ENCODE measurements around the gene ALPG. TPM values are rescaled to one million over a fixed set of nuclear protein-coding genes. Genes with fewer than 3 reads are reported as not detected.
"Not testable (repeated sequence)": the region's sequence is repeated elsewhere in the genome, so short reads cannot be mapped to it uniquely, and the experiment has no call there.

The ALPG gene
- total RNA-seq, 1 donor from 2014 or later: not detected

DNA sequence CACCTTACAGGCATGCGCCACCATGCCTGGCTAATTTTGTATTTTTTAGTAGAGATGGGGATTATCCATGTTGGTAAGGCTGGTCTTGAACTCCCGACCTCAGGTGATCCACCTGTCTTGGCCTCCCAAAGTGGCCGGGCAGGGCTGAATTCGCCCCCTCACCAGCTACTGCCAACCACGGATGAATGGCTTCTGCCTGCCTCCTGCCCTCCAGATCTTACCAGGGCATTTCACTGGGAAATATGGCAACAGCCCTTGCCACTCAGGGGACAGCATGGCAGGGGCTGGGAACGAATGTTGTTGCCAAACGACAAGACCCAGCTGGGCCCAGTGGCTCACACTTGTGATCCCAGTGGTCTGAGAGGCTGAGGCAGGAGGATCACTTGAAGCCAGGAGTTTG, 29.9 kb upstream of the ALPG start:
- intact Hi-C loops (cut with micrococcal nuclease): no loop called here

DNA sequence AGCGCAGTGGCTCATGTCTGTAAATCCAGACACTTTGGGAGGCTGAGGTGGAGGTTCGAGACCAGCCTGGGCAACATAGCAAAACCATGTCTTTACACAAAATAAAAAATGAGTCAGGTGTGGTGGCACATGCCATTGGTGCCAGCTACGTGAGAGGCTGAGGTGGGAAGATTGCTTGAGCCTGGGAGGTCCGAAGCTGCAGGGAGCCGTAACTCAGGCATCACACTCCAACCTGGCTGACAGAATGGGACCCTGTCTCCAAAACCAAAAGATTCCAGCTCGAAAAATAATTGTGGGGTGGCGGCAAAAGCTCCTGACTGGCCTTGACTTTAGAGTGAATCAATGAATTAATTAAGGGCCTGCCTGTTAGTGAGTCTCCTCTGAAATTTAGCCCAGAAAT, 29.3 kb upstream of the ALPG start:
- intact Hi-C loops (cut with micrococcal nuclease): no loop called here

DNA sequence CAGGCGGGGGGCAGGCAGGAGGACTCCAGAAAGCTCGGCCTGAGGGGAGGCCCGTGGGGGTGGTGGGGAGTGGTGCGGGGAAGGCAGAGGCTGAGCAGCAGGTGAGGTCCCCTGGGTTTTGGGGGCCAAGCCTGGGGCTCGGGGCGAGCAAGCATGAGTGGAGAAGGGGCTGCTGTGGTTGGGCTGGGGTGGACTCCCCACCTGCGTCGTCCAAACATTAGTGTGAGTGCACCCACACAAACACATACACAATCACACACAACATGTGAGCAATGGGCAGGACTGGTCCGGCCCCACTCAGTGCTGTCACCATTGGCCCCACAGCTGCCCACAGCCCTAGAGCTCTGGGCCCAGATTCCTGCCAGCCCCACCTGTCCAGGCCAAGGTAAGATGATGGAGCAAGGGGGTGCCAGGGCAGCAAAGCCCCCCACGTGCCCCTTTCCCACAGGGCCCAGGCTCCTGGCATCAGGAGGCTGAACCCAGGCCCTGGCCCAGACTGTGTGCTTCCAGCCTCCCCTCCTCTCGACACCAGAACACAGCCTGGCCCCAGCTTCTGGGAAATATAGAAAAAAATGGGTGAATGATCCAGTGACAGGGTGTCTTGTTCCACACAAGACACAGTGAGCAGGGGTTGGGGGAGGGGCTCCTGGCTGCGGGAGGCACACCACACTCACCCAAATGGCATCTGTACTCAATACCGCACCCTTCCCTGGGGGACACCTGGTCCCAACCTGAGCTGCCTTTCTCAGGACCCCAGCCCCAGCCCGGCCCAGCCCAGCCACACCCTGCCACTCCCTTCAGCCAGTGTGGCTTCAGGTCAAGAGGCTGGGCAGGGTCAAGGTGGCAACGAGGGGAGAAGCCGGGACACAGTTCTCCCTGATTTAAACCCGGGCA, 28.6 kb upstream of the ALPG start:
- intact Hi-C loops (cut with micrococcal nuclease): no loop called here

DNA sequence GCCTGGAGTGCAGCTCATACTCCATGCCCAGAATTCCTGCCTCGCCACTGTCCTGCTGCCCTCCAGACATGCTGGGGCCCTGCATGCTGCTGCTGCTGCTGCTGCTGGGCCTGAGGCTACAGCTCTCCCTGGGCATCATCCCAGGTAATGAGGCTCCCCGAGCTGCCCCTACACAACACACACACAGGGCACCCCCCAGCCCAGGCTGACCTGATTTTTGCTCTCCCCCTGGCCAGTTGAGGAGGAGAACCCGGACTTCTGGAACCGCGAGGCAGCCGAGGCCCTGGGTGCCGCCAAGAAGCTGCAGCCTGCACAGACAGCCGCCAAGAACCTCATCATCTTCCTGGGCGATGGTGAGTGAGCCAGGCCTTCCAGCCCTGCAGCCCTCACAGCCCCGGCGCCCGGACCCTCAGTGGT, 27.9 kb upstream of the ALPG start, which contains the start of gene ALPP:
ALPP (plus strand) TSS at position 17 of the 417 bp plus-strand sequence; CDS start at position 69, 52 bp downstream.
- intact Hi-C loops (cut with micrococcal nuclease): not testable (repeated sequence)

DNA sequence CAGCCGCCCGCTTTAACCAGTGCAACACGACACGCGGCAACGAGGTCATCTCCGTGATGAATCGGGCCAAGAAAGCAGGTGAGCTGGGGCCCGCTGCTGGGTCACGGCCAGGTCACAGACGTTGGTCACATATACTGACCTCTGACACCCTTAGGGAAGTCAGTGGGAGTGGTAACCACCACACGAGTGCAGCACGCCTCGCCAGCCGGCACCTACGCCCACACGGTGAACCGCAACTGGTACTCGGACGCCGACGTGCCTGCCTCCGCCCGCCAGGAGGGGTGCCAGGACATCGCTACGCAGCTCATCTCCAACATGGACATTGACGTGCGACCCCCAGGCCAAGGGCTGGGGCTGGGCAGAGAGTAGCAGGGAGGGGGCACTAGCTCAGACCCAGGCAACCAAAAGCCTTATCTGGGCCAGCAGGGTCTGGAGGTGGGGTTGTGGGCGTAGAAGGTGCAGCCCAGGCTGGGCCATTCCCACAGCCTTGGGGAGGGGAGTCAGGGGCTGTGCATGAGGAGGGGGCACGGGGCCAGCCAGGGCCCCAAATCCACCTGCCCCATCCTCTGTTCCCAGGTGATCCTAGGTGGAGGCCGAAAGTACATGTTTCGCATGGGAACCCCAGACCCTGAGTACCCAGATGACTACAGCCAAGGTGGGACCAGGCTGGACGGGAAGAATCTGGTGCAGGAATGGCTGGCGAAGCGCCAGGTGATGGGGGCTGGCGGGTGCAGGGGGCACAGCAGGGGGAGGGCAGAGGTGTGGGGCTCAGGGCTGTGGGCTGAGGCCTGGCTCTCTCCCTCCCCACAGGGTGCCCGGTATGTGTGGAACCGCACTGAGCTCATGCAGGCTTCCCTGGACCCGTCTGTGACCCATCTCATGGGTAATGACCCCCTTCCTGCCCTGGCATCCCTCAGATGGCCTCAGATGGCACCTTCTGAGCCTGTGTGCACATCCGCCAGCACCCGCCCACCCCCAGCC, 26.7 kb upstream of the ALPG start:
- intact Hi-C loops (cut with micrococcal nuclease): not testable (repeated sequence)

DNA sequence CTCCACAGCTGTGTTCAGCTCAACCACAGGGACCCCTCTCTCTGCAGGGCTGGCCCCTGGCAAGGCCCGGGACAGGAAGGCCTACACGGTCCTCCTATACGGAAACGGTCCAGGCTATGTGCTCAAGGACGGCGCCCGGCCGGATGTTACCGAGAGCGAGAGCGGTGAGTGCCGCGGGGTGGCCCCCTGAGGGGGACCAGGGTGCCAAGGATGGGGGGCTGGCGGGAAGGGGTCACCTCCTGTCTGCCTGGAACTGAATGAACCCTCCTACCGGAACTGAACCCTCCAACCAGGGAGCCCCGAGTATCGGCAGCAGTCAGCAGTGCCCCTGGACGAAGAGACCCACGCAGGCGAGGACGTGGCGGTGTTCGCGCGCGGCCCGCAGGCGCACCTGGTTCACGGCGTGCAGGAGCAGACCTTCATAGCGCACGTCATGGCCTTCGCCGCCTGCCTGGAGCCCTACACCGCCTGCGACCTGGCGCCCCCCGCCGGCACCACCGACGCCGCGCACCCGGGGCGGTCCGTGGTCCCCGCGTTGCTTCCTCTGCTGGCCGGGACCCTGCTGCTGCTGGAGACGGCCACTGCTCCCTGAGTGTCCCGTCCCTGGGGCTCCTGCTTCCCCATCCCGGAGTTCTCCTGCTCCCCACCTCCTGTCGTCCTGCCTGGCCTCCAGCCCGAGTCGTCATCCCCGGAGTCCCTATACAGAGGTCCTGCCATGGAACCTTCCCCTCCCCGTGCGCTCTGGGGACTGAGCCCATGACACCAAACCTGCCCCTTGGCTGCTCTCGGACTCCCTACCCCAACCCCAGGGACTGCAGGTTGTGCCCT, 25.2 kb upstream of the ALPG start:
- intact Hi-C loops (cut with micrococcal nuclease): not testable (repeated sequence)

DNA sequence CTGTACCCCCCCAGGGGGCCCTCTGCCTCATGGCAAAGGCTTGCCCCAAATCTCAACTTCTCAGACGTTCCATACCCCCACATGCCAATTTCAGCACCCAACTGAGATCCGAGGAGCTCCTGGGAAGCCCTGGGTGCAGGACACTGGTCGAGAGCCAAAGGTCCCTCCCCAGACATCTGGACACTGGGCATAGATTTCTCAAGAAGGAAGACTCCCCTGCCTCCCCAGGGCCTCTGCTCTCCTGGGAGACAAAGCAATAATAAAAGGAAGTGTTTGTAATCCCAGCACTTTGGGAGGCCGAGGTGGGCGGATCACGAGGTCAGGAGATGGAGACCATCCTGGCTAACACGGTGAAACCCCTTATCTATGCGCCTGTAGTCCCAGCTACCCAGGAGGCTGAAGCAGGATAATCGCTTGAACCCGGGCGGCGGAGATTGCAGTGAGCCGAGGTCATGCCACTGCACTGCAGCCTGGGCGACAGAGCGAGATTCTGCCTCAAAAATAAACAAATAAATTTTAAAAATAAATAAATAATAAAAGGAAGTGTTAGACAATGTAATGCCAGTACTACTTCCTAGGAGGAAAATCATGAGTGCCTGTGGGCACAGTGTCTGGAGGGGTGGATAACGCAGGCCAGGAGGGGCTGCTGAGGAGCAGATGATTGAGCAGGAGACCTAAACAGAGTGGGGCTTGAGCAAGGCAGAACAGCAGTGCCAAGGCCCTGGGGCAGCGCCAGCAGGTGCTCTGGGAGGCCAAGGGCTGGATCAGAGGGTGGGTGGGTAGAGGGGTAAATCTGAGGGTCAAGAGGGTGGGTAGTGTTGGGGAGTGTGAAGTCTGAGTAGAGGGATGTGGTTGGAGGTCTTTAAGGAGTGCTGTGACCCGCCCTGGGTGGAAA, 24.1 kb upstream of the ALPG start:
- intact Hi-C loops (cut with micrococcal nuclease): no loop called here

DNA sequence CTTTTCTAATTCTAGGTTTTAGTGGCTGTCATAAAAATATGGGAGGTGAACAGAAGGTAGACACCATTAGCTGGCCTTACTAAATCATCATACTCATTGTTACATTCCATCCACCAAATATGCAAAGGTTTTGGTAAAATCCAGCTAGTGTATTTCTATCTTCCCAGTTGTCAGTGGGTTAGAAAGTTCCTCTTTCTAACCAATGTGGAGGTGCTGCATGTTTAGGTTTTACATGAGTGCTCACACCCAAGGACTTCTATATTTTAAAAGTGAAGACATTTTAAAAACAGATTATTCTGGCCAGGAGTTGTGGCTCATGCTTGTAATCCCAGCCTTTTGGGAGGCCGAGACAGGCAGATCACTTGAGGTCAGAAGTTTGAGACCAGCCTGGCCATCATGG, 22.2 kb upstream of the ALPG start:
- intact Hi-C loops (cut with micrococcal nuclease): no loop called here

DNA sequence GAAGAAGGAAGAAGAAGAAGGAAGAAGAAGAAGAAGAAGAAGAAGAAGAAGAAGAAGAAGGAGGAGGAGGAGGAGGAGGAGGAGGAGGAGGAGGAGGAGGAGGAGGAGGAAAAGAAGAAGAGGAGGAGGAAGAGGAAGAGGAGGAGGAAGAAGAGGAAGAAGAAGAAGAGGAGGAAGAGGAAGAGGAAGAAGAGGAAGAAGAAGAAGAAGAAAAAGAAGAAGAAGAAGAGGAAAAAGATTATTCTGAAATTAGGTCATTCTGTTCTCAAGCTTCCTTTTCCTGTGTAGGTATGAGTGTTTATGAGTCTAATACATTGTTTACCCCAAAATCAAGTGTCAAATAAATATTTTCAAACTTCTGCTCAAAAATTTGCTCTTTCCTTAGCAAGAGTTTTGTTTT, 21.6 kb upstream of the ALPG start:
- intact Hi-C loops (cut with micrococcal nuclease): not testable (repeated sequence)

DNA sequence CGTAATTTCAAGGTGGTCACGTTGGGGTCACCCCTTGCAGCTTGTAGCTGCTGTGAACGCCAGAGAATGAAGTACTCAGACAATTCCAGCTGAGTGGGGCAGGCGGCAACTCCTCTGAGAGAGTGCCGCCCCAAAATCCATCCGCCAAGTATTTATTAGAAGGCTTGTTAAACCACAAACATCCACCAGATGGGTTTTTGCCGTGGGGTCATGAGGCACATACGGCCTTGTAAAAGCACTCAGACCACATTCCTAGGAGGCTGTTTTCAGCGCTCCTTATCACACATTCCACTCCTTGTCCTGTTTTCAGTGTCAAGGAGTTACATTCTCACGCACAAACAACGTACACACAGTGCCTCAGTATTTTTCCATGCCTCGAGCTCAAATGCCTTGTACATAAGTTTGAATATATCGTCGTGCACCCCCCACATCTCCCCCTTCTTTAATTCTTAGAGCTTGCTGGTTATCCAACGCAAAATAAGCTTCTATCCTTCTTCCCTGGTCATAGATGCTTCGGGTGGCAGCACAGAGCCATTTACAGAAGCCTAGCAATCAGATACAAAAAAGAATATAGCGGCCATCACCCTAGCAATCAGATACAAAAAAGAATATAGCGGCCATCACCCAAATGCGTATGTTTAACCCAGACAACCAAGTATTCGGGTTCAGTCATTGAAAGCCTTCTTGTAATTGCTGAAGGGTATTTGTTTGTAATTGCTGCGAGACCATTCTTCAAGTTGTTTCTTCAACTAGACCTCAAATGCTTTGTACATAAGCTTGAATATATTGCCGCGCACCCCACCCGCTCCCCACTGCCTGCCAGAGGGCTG, 20.8 kb upstream of the ALPG start:
- intact Hi-C loops (cut with micrococcal nuclease): no loop called here

DNA sequence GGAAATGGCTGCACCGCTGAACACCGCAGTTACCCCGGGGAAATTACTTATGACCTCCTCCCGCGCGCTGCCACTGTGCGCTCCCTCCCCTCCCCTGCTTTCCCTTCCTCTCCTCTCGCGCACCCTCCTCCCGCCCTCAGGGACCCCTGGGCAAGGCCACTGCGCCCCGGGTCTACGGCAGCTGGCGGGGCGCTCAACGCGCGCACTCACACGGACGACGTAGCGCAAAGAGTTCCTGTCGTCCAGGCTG, 20.2 kb upstream of the ALPG start:
- intact Hi-C loops (cut with micrococcal nuclease): no loop called here

DNA sequence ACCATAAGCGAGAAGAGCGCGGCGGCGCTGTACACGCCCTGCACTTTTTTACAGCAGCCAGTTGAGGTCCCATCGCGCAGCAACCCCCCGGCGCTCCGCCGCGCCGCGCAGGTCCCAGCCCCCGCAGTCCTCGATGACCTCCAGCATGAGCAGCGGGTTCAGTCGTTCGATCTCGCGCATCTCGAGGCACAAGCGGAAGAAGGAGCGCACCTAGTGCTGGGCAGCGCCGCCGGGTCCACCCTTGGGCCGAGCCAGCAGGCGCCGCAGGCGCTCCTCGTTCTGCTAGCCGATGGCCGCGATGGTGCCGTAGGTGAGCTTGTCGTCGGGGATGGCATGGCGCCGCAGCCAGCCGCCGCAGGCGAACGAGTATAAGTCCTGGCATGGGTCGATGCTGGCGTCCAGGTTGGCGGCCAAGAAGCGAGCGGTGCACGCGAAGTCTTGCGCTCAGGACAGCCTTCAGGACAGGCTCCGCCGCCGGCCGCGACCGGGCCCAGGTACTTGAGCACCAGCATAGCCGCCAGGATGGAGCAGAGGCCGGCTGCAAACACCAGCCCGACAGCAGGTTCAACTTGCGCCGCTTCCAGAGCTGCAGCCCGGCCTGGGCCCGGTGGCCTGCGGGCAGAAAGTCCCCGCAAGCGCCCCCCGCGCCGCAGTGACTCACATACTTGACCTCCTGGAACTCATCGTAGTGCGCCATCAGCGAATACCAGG, 19.7 kb upstream of the ALPG start:
- intact Hi-C loops (cut with micrococcal nuclease): no loop called here

DNA sequence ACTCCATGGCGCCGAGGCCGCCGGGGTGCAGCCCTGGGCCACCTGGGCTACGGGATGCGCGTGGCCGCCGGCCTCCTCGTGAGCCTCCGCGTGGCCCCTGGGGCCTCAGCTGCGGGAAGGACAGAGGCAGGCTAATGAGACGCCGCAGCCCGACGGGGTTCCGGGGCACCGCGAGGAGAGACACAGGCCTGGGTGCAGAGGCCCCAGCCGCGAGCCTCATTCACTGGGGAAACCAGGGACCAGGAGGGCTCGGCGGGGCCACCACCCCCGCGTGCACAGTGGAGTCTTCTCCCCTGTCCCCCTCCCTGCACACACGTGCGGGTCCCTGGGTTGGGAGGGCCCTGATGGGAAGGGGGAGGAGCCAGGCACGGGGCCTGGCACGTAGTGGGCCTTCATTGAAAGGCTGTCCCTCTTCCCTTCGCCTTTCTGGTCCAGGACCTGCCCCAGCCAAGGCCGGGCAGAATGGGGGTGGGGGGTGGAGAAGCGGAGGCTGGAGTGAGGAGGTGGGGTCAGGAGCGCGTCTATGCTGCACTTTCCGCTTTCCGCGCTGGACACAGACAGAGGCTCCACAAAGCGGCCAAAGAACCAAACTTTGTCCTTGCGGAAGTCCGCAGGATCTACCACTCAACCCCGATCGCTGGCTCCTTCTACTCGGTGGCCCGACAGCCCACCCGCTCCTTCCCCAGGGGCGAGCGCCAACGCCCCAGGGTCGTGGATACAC, 19.0 kb upstream of the ALPG start:
- intact Hi-C loops (cut with micrococcal nuclease): no loop called here

DNA sequence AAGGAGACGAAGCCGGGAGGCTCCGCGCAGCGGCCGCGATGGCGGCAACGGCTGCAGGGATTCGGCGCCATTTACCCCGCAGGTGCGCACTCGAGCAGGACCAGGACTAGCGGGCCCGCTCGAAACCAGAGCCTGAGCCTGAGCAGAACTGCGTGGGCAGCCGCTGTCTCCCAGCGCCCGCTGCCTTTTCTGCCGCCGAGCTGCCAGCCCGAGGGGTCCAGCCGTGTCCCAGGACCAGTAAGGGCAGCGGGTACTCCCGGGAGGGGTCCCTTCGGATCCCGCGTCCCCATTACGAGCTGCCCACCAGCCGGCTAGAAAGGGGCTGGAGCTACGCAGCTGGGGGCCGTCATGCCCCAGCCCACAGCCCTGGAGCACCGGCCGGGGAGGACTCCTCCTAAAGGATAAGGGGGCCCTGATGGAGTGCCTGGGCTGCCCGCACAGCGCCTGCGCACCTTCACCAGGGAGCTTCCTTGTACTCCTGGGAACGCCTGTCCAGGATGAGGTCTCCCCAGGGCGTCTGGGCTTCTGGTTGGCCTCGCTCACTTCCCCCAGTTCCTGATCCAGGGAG, 18.2 kb upstream of the ALPG start:
- intact Hi-C loops (cut with micrococcal nuclease): no loop called here

DNA sequence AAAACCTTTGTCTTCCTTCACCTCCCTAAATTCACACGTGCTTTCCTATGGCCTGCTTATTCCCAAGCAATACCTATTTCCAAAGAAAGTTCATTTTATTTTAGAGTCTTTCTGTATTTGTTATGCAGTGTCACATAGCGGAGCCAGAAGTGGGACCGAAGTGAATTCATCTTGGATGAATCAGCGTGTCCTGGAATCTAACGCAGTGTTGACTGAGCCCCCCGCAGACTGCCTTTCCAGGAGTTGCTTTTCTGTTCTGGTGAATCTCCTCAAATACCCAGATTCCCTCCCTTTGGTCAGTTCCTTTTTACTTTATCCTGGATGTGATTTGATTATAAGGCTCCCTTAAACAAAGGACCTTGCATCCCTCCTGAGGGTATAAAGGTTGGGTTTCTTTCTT, 17.3 kb upstream of the ALPG start:
- intact Hi-C loops (cut with micrococcal nuclease): no loop called here

DNA sequence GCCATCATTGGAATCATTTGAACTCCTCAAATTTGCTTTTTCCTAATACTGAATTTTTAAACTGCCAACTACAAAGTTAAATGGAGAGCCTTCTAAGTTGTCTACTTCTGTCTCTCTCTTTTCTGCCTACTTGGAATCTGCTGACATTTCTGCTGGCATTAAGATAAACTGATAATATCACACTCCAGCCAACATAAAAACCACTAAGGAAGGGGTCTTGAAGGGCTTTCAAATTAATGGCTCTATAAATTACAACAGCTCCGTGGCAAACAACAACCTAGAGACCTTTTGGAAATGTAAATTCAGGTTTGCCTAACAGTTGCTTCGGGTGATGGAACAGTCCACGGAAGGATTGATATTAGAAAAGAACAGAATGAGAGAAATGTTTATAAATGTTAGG, 16.0 kb upstream of the ALPG start:
- intact Hi-C loops (cut with micrococcal nuclease): no loop called here

DNA sequence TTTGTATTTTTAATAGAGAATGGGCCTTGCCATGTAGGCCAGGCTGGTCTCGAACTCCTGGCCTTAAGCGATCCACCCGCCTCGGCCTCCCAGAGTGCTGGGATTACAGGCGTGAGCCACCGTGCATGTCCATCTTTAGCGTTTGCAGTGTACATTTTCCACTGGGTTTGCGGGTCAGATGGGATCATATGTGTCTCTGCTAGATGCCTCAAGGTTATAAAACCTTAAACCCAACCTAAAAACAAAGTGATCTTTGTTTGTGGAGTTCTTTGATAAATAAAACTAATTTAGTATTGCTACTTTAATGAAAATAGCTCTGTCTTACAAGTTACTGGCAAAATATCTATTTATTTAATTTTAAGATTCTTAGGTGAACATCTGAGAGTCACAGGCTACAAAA, 13.1 kb upstream of the ALPG start:
- intact Hi-C loops (cut with micrococcal nuclease): no loop called here

DNA sequence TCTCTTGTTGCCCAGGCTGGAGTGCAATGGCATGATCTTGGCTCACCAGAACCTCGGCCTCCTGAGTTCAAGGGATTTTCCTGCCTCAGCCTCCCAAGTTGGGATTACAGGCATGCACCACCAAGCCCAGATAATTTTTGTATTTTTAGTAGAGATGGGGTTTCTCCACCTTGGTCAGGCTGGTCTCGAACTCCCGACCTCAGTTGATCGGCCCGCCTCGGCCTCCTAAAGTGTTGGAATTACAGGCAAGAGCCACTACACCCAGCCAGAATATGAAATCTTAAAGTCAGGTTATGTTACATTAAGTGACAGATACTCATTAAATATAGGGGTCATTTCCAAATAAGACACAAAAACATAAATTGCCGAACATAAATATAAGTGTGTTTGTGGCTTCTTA, 12.2 kb upstream of the ALPG start:
- intact Hi-C loops (cut with micrococcal nuclease): not testable (repeated sequence)

Measured in T-helper 2 cell treated with Interferon-gamma antibody and Interleukin-4, amounts not matched to agents 100 ng/mL and 5 ng/mL, for 36 hours (primary cell).